ENCODE data around the gene KANK2.

The KANK2 gene

GRCh38 chr19:11192957-11193939 lies 4.1 kb downstream of the KANK2 start:
- Histone ChIP-seq H3K4me3 (replicated peaks; ENCODE audit: insufficient read depth, low read length) (no peak overlapping the region), H3K27ac (replicated peaks) (no peak overlapping the region), H3K27me3 (ENCODE audit: insufficient read depth, poor library complexity, severe bottlenecking) (peaks cover 7% of the 10 kb centered on the region)
- no peak for DNase-seq (ENCODE audit: low read depth in 1 of 2, low spot score in 1 of 2)
- TF ChIP-seq, protein P1, sequence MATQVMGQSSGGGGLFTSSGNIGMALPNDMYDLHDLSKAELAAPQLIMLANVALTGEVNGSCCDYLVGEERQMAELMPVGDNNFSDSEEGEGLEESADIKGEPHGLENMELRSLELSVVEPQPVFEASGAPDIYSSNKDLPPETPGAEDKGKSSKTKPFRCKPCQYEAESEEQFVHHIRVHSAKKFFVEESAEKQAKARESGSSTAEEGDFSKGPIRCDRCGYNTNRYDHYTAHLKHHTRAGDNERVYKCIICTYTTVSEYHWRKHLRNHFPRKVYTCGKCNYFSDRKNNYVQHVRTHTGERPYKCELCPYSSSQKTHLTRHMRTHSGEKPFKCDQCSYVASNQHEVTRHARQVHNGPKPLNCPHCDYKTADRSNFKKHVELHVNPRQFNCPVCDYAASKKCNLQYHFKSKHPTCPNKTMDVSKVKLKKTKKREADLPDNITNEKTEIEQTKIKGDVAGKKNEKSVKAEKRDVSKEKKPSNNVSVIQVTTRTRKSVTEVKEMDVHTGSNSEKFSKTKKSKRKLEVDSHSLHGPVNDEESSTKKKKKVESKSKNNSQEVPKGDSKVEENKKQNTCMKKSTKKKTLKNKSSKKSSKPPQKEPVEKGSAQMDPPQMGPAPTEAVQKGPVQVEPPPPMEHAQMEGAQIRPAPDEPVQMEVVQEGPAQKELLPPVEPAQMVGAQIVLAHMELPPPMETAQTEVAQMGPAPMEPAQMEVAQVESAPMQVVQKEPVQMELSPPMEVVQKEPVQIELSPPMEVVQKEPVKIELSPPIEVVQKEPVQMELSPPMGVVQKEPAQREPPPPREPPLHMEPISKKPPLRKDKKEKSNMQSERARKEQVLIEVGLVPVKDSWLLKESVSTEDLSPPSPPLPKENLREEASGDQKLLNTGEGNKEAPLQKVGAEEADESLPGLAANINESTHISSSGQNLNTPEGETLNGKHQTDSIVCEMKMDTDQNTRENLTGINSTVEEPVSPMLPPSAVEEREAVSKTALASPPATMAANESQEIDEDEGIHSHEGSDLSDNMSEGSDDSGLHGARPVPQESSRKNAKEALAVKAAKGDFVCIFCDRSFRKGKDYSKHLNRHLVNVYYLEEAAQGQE (IDR thresholded peaks at IDR 0.05; ENCODE audit: insufficient replicate concordance, low read depth) = no peak
- TF ChIP-seq SPI1 (IDR thresholded peaks at IDR 0.05; ENCODE audit: borderline replicate concordance, low read depth) (no peak), GABPA (IDR thresholded peaks at IDR 0.05; ENCODE audit: low read depth) (no peak), CTCF (IDR thresholded peaks at IDR 0.05; ENCODE audit: insufficient read depth, low read length) (no peak), POLR2AphosphoS5 (IDR thresholded peaks at IDR 0.05; ENCODE audit: low read depth) (no peak)

DNA sequence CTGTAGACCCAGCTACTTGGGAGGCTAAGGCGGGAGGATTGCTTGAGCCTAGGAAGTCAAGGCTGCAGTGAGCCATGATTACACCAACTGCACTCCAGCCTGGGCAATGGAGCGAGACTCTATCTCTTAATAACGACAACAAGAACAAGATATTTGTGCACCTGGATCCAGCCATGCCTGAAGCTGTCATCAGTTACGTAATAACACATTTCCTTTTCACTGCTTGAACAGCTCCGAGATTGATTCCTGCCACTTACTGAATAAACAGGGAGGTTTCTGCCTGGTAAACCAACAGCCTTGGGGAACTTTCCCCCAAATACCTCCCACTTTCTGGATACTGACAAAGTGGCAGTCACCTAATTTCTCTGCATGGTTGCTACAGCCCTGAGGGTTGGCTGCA lies 5.4 kb downstream of the KANK2 start:
- no peak for DNase-seq (ENCODE audit: low read depth in 1 of 2, low spot score in 1 of 2)
- H3K27ac ChIP-seq (replicated peaks) = no peak overlapping the region
- TF ChIP-seq CTCF (IDR thresholded peaks at IDR 0.05; ENCODE audit: insufficient read depth, low read length) (no peak), GABPA (IDR thresholded peaks at IDR 0.05; ENCODE audit: low read depth) (no peak), POLR2AphosphoS5 (IDR thresholded peaks at IDR 0.05; ENCODE audit: low read depth) (no peak), SPI1 (IDR thresholded peaks at IDR 0.05; ENCODE audit: borderline replicate concordance, low read depth) (no peak)
- TF ChIP-seq, protein P1 (IDR thresholded peaks at IDR 0.05; ENCODE audit: insufficient replicate concordance, low read depth) = no peak
- peaks cover 7% of the 10 kb centered on the region for H3K27me3 ChIP-seq (ENCODE audit: insufficient read depth, poor library complexity, severe bottlenecking)
- H3K4me3 ChIP-seq (replicated peaks; ENCODE audit: insufficient read depth, low read length) = no peak overlapping the region

DNA sequence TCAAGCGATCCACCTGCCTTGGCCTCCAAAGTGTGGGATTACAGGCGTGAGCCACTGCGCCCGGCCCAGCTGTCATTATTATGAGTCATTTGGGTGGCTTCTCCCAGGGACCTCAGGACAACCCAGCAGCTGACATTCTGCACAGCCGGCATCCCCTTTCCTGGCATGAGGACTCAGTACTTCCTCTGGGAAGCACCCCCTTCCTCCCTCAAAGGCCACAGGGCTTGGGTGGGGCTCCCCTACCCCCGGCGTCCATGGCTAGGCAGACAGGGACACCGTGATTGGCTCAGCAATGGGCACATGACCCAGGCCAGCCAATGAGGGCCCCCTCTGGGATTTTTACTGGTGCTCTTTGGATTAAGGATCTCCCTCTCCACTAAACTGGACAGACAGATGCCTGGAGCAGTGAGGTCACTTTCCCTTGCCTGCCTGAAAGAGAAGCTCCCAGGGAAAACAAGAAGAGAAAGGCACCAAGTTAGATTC lies 6.0 kb downstream of the KANK2 start:
- H3K4me3 ChIP-seq (replicated peaks; ENCODE audit: insufficient read depth, low read length) = no peak overlapping the region
- no peak overlapping the region for H3K27ac ChIP-seq (replicated peaks)
- TF ChIP-seq GABPA (IDR thresholded peaks at IDR 0.05; ENCODE audit: low read depth) (no peak), SPI1 (IDR thresholded peaks at IDR 0.05; ENCODE audit: borderline replicate concordance, low read depth) (no peak), CTCF (IDR thresholded peaks at IDR 0.05; ENCODE audit: insufficient read depth, low read length) (no peak), POLR2AphosphoS5 (IDR thresholded peaks at IDR 0.05; ENCODE audit: low read depth) (no peak)
- TF ChIP-seq, protein P1 (IDR thresholded peaks at IDR 0.05; ENCODE audit: insufficient replicate concordance, low read depth) = no peak
- peaks cover 3% of the 10 kb centered on the region for H3K27me3 ChIP-seq (ENCODE audit: insufficient read depth, poor library complexity, severe bottlenecking)
- no peak for DNase-seq (ENCODE audit: low read depth in 1 of 2, low spot score in 1 of 2)
